Lung (tissue), 12 donors: ENCODE measurements around the gene SLC25A18. TPM values are rescaled to one million over a fixed set of nuclear protein-coding genes. Genes with fewer than 3 reads are reported as not detected.

Source experiments
- ATAC-seq: fragments of 200-7000 bp; cut with Tn5 transposase; one replicate; pipeline ENCODE4 v1.9.1; 2020; ENCODE audit warnings: moderate number of reproducible peaks; ENCODE audit not compliant: insufficient read depth, low FRiP score
- DNase-seq, 3 donors: peaks; one replicate each; pipeline ENCODE4 v3.0.0-alpha.2; 2013 to 2017
- H3K27ac ChIP-seq, 2 donors: one replicate each; pipeline ENCODE4 v1.5.1; 2013; ENCODE audit warnings: mild to moderate bottlenecking in 2 of 2, moderate library complexity in 2 of 2, control low read depth in 1 of 2, inconsistent platforms in 1 of 2, low read depth in 1 of 2, low read length in 1 of 2
- H3K27me3 ChIP-seq, 3 donors: one replicate each; pipeline ENCODE4 v1.5.1; 2013; ENCODE audit warnings: low read length in 2 of 3; ENCODE audit not compliant: control insufficient read depth in 3 of 3, insufficient read depth in 3 of 3
- H3K36me3 ChIP-seq, 4 donors: one replicate each; pipeline ENCODE4 v1.5.1; 2013; ENCODE audit warnings: low read length in 4 of 4, mild to moderate bottlenecking in 1 of 4, moderate library complexity in 1 of 4; ENCODE audit not compliant: control insufficient read depth in 4 of 4, insufficient read depth in 4 of 4
- H3K4me1 ChIP-seq, 5 donors: one replicate each; pipeline ENCODE4 v1.5.1; 2013; ENCODE audit warnings: low read length in 5 of 5, mild to moderate bottlenecking in 2 of 5, moderate library complexity in 1 of 5; ENCODE audit not compliant: control insufficient read depth in 5 of 5, insufficient read depth in 5 of 5
- H3K4me3 ChIP-seq: one replicate; pipeline ENCODE4 v1.5.1; 2013; ENCODE audit warnings: mild to moderate bottlenecking, control low read depth, moderate library complexity
- H3K9ac ChIP-seq, 2 donors: one replicate each; pipeline ENCODE4 v1.5.1; 2013; ENCODE audit warnings: low read length in 2 of 2, control low read depth in 1 of 2; ENCODE audit not compliant: insufficient read depth in 1 of 2
- H3K9me3 ChIP-seq, 4 donors: one replicate each; pipeline ENCODE4 v1.5.1; 2013; ENCODE audit warnings: low read length in 3 of 4, mild to moderate bottlenecking in 1 of 4, moderate library complexity in 1 of 4; ENCODE audit not compliant: control insufficient read depth in 4 of 4, insufficient read depth in 3 of 4
- CTCF ChIP-seq: IDR thresholded peaks from 2 replicates; pipeline ENCODE4 v1.5.1; 2012; ENCODE audit warnings: mild to moderate bottlenecking; ENCODE audit errors: control extremely low read depth, extremely low read depth
- WGBS, 2 donors: extraction: QIAGEN DNeasy Blood & Tissue Kit; methylation state at CpG; one replicate each; pipeline ENCODE4 v1.1.7; 2013; 5-methylcytosine and 5-hydroxymethylcytosine counted together
- polyA plus RNA-seq, 2 donors: library from polyadenylated mRNA; stranded (reverse); fragments of 200-250 nt; gene quantifications; one replicate each; pipeline ENCODE4 v1.2.1, GENCODE V29; 2013
- total RNA-seq, 2 donors: library from RNA; depleted of rRNA in 1 of 2; stranded (reverse); fragments of >200 nt in 1 of 2; gene quantifications; one replicate each; pipeline ENCODE4 v1.2.1, GENCODE V29; 2014 to 2021
- donor health status: control.
- donor health status: control.
- donor health status: Bipolar disorder and iron deficiency.
- donor health status: healthy.
- donor health status: DM: yes; HTN: yes; CAD: no.

Gene SLC25A18
- total and polyA plus RNA-seq, 4 donors = 0.25 to 1.3 (median 0.75) TPM; not detected in 1

- Histone ChIP-seq H3K4me1 (peaks cover 0 to 7% (median 0%) of the 10 kb centered on the region in 5 donors), H3K4me3 (no peak overlapping the region), H3K9ac (no peak overlapping the region), H3K36me3 (no peaks in the 10 kb centered on the region), H3K27ac (no peak overlapping the region), H3K27me3 (no peaks in the 10 kb centered on the region), H3K9me3 (no peaks in the 10 kb centered on the region)
- no peak for DNase-seq
- no peak for TF ChIP-seq CTCF
- 93% methylated on average over 14 of the region's 14 CpGs for WGBS, 2 donors
- ATAC-seq = no peak
These were observed 16.3 kb downstream of the SLC25A18 start for GRCh38 chr22:17579535-17579981.

- Histone ChIP-seq H3K27ac (peak overlapping the region in 1 of 2 donors; percentile 65), H3K4me3 (no peak overlapping the region), H3K4me1 (peaks cover 0 to 7% (median 0%) of the 10 kb centered on the region in 5 donors), H3K9me3 (no peaks in the 10 kb centered on the region), H3K9ac (no peak overlapping the region), H3K36me3 (no peaks in the 10 kb centered on the region), H3K27me3 (no peaks in the 10 kb centered on the region)
- ATAC-seq = no peak
- 61 to 79% methylated on average over 15 of the region's 15 CpGs for WGBS, 2 donors
- TF ChIP-seq CTCF = no peak
- no peak for DNase-seq
These were observed 17.2 kb downstream of the SLC25A18 start for GRCh38 chr22:17580441-17581031.

- H3K4me1 ChIP-seq = peaks cover 0 to 7% (median 0%) of the 10 kb centered on the region in 5 donors
- no peak overlapping the region for H3K4me3 ChIP-seq
- H3K27me3 ChIP-seq = no peaks in the 10 kb centered on the region
- no peak overlapping the region for H3K27ac ChIP-seq
- 76 to 84% methylated on average over 21 of the region's 21 CpGs for WGBS, 2 donors
- no peaks in the 10 kb centered on the region for H3K36me3 ChIP-seq
- no peak overlapping the region for H3K9ac ChIP-seq
- DNase-seq (no peak), ATAC-seq (no peak)
- H3K9me3 ChIP-seq = no peaks in the 10 kb centered on the region
- no peak for TF ChIP-seq CTCF
These were observed 17.8 kb downstream of the SLC25A18 start for GRCh38 chr22:17581056-17581455.

- H3K4me3 ChIP-seq = no peak overlapping the region
- TF ChIP-seq CTCF = no peak
- ATAC-seq = no peak
- H3K4me1 ChIP-seq = peaks cover 0 to 7% (median 0%) of the 10 kb centered on the region in 5 donors
- no peak overlapping the region for H3K9ac ChIP-seq
- WGBS, 2 donors = 85 to 86% methylated on average over 17 of the region's 17 CpGs
- no peaks in the 10 kb centered on the region for H3K27me3 ChIP-seq
- no peak for DNase-seq
- no peaks in the 10 kb centered on the region for H3K36me3 ChIP-seq
- H3K9me3 ChIP-seq = no peaks in the 10 kb centered on the region
- no peak overlapping the region for H3K27ac ChIP-seq
These were observed 18.3 kb downstream of the SLC25A18 start for GRCh38 chr22:17581631-17582030.
